Epidermal melanocyte (primary cell): Measurements from ENCODE around the gene AADACL3.
"Not testable (repeated sequence)": the region's sequence is repeated elsewhere in the genome, so short reads cannot be mapped to it uniquely, and the experiment has no call there.

Experiments used
- DNase-seq: peaks from one replicate; pipeline ENCODE4 v3.0.0; 2011; ENCODE audit warnings: low spot score; ENCODE audit not compliant: insufficient read length

The AADACL3 gene

DNA sequence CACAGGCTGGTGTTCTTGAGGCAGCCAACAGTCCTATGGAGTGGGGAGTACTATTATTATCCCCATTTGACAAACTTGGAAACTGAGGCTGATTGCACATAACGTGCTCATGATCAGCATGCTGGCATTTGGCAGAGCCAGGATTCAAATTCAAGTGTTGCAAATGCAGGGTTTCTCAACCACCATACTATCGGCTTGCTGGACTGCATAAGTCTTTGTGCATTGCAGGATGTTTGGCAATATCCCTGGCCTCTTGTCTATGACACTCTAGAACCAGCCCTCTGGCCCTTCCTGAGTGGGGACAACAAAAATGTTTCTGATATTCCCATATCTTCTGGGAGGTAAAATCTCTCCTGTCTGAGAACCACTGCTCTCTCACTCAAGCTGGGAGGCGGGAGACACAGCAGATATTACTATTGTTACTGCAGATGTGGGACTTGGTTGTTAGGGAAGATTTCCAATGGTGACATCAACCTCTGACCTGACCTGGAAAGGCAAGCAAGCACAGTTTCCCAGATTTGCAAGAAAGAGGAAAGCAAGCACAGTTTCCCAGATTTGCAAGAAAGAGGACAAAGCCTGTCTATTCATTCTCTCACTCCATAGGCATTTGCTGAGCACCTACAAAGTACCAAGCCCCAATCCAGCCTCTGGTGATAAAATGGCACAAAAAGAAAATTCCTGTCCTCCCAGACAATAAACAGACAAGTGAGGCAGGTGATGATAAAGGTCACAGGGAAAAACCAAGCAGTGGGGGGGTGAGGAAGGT lies 1.0 kb upstream of the AADACL3 start:
- DNase-seq, result no peak

DNA sequence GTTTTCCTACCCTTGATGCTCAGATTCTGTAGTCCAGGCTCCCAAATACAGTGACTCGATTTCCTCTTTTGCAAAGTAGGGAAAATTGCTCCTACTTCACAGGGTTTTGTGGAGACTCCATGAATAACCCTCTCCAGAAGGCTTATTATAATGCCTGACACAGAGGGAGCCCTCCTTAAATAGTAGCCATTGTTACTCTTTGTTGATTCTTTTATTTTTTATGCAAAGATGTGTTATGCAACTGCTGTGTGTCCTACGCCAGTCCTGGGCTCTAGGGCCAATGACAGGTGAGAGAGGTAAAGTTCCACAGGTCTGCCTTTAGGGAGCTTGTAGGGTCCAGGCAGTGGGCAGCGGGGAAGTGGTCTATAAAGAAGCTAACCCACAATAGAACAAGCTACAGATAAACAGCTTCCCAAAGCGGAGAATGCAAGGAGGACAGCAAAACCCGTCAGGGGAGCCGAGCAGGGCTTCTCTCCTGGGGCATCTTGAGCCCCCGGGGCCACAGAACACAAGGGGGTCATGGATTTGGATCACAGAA lies 1.5 kb downstream of the AADACL3 start:
- DNase-seq, result no peak

DNA sequence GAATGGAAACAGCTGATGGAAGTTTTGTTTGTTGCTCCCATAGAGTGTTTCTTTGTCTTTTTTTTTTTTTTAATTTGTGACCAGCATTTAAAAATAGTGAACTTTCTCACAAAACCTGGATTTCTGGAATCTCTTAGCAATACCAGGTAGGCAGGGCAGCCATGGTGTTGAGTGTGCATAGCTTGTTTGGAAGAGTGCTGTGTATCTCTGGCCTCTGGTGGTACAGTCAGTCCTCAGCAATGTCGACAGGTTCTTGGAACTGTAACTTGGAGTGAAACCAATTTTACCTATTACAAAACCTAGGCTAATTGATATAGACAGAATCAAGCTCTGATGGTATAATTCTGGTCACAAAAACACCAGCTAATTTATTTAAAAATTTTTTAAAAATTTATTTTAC lies 6.7 kb downstream of the AADACL3 start:
- no peak for DNase-seq

DNA sequence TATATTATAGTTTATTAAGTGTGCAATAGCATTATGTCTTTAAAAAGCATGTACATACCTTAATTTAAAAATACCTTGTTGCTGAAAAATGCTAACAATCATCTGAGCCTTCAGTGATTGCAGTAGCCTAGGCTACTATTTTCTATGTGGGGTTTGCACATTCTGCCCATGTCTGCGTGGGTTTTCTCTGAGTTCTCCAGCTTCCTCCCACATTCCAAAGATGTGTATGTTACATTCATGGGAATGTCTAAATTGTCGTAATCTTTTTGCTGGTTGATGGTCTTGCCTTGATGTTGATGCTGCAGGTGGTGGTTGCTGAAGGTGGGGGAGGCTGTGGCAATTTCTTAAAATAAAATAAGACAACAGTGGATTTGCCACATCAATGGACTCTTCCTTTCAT lies 12.5 kb downstream of the AADACL3 start:
- DNase-seq, result no peak

DNA sequence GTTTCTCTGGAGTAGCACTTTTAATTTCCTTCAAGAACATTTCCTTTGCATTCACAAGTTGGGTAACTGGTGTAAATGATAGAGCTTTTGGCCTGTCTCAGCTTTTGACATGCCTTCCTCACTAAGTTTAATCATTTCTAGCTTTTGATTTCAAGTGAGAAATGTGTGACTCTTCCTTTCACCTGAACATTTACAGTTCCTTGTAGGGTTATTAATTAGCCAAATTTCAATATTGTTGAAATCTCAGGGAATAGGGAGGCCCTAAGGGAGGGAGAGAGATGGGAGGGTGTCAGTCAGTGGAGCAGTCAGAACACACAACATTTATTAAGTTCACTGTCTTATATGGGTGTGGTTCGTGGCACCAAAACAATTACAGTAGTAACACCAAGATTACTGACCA lies 14.2 kb downstream of the AADACL3 start:
- DNase-seq, result no peak

DNA sequence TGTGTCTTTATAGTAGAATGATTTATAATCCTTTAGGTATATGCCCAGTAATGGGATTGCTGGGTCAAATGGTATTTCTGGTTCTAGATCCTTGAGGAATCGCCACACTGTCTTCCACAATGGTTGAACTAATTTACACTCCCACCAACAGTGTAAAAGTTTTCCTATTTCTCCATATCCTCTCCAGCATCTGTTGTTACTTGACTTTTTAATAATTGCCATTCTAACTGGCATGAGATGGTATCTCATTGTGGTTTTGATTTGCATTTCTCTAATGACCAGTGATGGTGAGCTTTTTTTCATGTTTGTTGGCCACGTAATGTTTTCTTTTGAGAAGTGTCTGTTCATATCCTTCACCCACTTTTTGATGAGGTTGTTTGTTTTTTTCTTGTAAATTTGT lies 15.2 kb downstream of the AADACL3 start:
- not testable (repeated sequence) for DNase-seq

DNA sequence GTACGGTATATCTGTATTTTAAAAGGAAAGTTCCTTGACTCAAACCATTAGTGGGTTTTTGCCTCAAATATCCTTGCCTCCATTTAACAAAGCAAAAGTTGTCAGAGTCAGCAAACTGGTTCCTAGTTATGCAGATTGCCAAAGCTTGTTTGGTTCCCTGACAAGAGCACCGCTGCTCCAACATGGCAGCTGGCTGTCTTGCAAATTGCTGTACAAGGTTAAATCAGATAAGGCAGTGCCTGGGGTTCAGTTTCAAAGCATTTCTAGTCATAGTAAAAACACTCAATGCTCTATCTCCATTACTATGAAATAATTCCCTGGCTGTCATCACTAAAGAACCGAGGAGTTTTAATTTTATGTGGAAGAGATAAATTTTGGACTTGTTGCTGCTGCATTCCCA lies 18.7 kb downstream of the AADACL3 start:
- no peak for DNase-seq

DNA sequence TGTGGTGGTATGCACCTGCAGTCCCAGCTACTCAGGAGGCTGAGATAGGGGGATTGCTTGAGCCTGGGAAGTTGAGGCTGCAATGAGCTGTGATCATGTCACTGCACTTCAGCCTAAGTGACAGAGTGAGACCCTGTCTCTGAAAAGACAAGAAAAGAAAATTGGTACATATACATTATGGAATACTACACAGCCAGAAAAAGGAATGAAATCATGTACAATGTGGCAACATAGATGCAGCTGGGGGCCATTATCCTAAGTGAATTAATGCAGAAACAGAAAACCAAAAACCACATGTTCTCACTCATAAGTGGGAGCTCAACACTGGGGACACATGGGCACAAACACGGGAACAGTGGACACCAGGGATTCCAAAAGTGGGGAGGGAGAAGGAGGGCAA lies 23.0 kb downstream of the AADACL3 start:
- DNase-seq, result no peak

DNA sequence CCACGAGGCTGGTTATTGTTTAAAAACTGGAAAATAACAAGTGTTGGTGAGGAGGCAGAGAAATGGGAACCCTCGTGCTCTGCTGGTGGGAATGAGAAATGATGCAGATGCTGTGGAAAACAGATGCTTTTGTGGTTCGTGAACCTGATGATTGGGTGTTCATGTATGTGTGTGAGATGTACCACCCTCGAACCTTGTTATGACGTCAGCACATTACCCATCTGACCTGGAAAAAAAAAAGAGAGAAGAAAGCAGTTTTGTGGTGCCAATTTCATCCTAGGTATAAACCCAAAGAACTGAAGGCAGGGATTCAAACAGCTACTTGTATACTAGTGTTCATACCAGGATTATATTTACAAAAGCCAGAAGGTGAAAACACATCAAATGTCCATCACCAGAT lies 23.7 kb downstream of the AADACL3 start:
- no peak for DNase-seq

DNA sequence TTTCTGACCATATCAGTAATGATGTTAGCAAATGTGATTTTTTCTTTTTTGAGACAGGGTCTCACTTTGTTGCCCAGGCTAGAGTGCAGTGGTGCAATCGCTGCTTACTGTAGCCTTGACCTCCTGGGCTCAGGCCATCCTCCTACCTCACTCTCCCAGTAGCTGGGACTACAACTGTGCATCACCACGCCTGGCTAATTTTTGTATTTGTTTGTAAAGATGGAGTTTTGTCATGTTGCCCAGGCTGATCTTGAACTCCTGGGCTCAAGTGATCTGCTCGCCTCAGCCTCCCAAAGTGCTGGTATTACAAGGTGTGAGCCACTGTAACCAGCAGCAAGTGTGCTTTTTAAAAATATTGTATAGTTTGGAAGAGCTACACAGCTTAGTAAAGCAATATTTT lies 26.0 kb downstream of the AADACL3 start:
- DNase-seq, result no peak

DNA sequence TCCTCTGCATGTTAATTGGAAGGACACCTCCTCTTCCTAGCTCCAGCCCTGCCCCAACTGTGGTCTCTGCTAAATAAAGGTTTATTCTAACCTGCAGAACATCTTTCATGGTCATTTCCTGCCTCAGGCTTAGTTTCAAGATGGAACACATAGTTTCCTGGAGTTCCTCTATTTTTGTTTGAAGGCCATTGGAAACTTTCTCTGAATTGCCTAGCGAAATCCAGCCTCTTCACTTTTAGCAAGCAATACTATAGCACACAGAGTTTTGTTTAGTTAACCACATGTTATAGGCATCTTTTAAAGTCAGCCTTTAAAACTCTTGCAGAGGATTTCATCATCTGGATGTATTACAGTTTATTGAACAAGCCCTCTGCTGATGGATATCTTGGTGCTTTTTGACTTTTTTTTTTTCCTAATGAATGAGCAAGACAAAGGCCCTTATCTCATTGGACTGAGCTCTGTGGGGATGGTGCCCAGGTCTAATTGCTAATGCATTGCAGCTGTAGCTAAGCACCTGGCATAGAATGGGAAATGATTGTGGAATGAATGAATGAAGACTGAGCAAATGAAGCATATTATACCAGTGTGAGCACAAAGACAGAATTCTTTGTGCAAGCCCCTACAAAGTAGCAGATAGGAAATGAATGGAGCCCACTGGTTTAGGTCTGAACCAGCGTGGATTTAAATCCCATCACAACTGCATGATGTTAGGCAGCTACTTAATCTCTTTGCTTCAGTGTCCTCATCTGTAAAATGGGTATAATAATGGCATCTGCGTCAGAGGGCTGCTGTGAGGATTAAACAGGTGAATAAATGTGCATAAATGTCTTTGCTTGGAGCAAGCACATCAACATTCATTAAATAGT lies 29.4 kb downstream of the AADACL3 start:
- DNase-seq, result no peak

DNA sequence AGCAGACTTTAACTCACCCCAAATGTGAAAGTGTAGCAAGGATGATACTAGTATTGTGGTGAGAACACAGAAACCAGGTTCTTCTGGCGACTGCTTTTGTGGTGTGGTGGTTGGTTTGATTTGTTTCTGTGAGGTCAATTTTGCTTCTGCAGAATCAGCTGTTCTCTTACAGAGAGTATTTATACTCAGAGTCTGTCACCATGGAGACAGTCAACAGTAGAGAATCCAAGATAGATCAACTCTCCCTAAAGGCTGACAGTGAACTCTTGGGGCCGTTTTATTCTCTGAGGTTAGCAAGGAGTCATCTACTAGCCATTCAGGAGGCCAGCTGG lies 30.0 kb downstream of the AADACL3 start, which contains the start of gene CFAP107:
CFAP107 (plus strand) TSS at position 209 of the 332 bp plus-strand sequence. CDS start 231 bp downstream, outside the sequence.
- no peak for DNase-seq

DNA sequence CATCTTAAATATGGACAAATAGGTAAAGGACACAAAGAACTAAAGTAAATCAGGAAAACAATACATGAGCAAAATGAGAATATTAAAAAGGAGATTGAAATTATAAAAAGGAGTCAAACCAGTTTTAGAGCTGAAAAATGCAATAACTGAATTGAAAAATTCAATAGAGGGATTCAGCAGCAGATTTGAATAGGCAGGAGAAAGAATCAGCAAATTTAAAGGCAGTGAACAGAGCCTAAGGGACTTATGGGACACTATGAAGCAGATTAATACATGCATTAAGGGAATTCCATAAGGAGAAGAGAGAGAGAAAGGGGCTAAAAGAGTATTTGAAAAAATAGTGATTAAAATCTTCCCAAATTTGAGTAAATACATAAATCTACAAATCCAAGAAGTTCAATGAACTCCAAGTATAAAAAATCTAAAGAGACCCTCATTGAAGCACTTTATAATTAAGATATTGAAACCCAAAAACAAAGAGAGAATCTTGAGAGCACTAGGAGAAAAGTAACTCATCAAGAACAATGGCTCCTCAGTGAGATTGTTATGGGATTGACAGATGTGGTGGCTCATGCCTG lies 33.0 kb downstream of the AADACL3 start:
- DNase-seq, result no peak

DNA sequence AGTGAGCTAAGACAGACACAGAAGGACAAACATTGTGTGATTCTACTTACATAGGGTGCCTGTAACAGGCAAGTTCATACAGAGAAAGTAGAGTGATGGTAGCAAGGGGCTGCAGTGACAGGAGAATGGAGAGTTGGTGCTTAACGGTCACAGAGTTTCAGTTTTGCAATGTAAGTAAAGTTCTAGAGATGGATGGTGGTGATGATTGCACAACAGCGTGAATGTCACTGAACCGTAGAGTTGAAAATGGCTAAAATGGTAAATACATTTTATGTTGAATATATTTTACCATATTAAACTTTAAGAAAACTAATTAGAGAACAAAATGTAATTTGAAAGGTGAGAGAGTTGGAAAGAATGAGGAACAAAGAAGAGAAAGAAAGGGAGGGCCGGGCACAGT lies 38.8 kb downstream of the AADACL3 start:
- no peak for DNase-seq

DNA sequence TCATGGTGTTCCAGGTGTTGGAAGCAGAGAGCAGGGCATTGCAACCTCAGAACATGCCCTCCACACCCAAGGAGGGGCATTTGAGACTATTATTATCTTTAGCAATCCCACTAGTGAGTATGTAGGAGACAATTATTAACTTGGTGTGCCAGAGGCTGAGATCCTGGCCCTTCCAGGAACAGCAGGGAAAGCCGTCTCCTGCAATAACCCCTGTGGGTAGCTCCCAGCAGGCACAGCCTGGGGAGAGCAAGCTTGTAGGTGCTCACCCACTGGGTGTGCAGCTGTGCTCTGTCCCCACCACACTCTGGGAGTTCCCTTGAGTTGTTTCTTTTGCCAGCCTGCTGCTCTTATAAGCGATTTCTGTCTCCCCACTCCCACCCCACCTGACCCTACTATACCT lies 40.4 kb downstream of the AADACL3 start:
- no peak for DNase-seq

DNA sequence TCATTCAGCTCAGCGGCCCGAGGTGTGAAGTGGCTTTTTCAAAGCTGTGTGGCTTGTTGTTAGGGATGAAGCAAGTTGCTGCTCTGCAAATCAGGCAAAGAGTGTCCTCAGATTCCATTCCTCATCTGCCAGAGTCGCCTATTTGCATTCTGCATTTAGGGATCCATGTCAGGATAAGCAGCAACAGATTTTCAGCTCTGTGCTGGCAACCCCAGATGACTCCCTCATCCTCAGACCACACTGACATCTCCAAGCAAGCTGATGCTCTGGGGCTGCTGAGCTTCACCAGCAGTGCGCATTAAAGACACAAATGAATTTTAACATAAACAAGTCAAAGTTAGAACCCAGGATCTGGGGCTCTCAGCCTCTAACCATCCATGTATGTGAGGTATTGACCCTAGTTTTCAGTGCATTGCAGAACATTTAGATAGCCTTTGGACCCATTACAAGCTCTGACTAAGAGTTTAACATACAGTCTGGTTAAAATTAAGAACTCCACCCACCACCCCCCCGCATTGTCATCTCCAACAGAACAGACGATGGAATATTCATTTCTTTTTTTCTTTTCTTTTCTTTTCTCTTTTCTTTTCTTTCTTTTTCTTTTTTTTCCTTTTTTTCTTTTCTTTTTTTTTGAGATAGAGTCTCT lies 41.0 kb downstream of the AADACL3 start:
- no peak for DNase-seq

DNA sequence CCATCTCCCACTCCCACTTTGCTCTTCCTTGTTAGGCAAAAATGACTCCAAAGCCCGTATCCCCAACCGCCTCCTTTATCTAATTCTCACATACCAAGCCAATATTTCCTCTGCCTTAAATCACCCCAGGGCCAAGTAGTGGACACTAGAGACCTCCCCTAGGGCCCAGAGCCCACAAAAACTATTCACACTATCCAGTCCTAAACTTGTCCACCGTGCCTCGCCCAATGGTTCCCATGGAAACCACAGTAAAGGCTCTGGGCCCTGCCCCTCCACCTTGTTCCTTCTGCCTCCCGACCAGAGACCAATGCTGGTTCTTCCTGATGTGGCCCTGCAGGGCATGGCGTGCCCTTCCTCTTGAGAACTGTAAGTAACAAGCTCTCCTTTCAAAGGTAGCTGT lies 41.9 kb downstream of the AADACL3 start:
- DNase-seq, result no peak

DNA sequence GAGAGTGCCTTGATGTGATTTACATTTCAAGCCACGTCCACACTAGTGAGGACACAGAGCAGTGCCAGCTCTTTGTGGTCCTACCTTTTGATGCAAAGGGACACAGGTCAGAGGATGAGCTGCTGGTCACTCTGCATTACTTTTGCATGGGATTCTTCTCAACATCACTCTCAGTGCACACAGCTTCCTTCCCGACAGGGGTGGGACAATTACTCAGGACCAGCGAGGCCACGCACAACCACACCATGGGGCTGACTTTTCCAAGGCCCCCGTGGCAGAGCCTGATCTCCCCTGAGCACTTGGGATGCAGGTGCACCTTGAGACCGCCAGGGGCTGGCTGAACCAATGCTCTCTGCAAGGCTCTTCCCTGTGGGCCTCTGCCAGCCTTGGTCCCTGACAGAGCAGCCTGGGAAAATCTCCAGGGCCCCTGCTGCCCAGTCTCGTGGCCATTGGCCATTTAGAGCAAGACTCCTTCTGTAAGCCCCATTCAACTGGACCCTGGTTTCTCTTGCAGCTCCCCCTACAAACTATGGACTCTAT lies 44.4 kb downstream of the AADACL3 start:
- no peak for DNase-seq

DNA sequence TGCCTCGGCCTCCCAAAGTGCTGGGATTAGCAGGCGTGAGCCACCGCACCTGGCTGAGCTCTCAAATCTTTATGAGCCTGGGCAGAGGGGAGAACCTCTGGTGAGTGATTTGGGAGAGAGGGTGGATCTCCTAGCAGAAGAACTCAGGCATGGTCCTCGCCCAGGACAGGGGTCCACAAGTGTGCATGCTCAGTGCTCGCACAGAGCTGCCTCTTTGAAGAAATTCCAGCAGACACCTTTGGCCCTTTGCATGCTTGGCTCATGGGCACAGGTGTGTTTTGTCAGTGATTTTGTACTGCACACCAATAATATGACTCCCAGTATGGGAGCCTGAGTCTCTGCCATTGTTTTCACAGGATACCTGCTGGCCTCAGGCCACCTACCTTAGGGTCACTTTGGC lies 45.9 kb downstream of the AADACL3 start:
- DNase-seq, result no peak

DNA sequence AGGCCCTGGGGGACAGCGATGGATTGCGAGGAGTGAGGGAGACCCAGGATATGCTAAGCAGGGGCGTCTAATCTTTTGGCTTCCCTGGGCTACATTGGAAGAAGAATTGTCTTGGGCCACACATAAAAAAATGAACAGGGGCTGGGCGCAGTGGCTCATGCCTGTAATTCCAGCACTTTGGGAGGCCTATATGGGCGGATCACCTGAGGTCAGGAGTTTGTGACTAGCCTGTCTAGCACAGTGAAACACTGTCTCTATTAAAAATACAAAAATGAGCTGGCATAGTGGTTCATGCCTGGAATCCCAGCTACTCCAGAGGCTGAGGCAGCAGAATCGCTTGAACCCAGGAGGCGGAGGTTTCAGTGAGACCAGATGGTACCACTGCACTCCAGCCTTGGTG lies 46.9 kb downstream of the AADACL3 start:
- no peak for DNase-seq

DNA sequence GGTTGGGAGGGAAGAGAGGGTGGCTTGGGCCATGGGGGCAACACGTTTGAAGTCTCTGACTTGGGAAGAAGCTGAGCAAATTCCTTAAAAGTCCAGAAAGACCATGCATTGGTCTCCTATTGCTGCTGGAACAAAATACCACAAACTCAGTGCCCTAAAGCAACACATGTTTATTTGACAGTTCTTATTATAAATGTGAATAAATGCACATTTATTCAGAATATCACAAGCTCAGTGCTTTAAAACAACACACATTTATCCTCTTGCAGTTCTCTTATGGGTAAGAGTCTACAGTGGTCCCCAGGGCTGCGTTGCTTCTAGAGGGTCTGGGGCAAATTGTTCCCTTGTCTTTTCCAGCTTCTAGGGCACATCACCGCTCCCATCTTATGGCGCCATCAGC lies 47.6 kb downstream of the AADACL3 start:
- DNase-seq, result no peak
